NCI-H69 (cell line): ENCODE results near the gene XRCC5.
A peak's percentile ranks its signal among the peaks of the same experiment; 100 is the strongest.
"Not testable (repeated sequence)": the region's sequence is repeated elsewhere in the genome, so short reads cannot be mapped to it uniquely, and the experiment has no call there.

ENCODE experiments used
- DNase-seq: peaks from one replicate; lab custom pipeline; 2025; lab: John Stamatoyannopoulos, UW

The XRCC5 gene

GRCh38 chr2:216108967-216109921, at the start of gene XRCC5:
Gene XRCC5 (plus strand): TSS chr2:216109348. CDS start chr2:216109437, 89 bp downstream.
- DNase-seq: peak; percentile 95

GRCh38 chr2:216064014-216064630, 45.0 kb upstream of the XRCC5 start:
- DNase-seq: no peak

DNA sequence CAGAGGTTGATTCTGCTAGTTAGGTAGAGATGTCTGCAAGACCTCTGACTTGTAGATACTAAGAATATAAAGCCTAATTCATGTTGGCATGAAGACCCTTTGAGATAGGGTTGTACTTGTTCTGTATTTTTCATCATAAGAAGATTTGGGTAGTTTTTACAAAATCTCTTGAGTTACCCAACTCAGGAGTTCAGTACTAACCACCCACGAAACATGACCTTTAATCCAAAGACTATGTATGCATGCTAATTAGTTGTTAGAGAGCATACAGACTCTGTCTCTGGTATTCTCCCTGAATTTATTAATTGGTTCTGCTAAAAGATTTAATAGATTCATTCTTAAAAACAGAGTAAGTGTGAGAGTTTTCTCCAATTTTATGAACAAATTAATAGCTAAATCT, 44.5 kb upstream of the XRCC5 start:
- DNase-seq: no peak

DNA sequence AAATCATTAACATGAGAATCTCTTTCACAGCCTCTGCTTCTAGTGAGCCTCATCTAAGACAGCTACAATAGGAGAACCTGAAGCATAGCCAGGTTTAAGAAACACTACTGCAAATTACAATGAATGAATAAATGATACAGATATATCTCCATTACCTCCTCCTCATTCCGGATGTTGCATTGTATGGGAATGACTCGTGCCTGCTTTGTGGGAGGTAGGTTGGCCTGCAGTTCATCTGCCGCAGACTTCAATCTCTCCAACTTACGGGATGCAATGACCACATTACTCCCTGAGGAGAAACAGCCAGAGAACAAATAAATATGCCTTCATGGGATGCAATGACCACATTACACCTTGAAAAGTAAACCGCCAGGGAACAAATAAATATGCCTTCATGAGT, 42.9 kb upstream of the XRCC5 start:
- DNase-seq: no peak

DNA sequence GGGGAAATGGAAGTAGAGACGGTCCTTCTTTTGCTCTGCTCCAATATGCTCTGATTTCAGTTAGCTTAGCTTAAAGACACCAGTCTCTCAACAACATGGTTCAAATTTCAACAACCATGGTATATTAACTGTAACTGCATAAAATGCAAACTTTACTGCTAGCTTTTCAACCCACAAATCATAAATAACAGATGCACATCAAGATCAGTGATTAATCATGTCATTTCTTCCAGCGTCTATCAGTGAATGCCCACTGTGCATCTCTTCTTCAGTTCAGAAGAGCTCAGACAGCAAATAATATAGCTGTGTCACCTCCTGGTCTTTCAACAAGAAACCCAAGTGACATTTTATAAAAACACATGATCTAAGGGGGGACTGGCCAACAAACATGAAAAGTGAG, 40.1 kb upstream of the XRCC5 start:
- no peak for DNase-seq

GRCh38 chr2:216070195-216070594, 39.0 kb upstream of the XRCC5 start:
- no peak for DNase-seq

DNA sequence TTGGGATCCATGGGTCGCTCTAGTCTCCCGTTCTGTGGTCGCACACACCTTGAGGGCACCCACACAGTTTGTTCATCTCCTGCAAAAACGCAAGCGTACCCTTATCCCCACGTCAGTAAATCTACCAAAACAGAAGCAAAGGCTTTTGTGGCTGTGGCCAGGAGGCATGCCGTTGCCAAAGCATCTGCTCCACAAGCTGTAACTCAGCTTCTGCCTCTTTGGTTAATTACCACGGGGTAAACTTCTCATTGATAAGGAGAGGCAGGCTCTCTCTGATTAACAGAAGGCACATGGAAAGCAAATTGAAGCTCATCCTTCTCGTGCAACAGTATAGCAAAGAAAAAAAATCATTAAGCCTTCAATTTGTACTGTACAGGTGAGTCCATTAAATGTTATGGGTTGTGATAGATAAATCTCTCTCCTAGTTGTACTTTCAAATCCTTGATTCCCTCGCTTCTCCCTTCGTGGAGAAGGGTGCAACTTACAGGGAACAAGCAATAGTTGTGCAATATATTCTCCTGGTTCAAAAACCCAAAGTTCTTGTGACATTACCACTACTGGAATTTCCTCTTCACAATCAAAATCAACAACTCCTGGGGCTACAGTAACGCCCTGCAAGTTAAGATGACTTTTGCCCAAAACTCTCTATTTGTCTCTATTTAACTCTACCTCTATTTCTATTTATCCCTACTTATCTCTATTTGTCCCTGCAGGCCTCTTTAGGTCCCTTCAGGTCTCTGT, 37.9 kb upstream of the XRCC5 start:
- no peak for DNase-seq

DNA sequence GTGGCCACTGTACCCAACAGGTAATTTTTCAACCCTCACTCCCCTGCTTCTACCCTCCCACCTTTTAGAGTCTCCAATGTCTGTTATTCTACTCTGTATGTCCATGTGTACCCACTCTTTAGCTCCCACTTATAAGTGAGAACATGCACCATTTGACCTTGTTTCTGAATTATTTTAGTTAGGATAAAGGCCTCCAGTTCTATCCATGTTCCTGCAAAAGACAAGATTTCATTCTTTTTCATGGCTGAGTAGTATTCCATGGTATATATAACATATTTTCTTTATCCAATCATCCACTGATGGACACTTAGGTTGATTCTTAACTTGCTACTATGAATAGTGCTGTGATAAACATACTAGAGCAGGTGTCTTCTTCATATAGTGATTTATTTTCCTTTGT, 36.7 kb upstream of the XRCC5 start:
- no peak for DNase-seq

DNA sequence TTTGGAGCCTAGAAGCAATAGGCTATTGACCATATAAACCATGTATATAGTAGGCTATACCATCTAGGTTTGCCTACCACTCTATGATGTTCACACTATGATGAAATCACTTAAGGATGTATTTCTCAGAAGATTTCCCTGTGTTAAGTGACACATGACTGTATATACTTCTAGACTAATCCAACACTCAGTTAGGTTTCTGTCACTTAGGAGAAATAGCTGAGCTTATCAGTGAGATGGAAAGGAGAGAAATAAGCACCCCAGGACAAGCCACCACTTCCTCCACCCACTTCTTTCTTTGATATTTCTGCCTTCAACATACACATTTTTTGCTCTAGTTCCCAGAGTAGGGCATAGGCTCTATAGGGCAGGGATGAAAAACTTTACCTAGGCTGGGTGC, 35.4 kb upstream of the XRCC5 start:
- DNase-seq: no peak

DNA sequence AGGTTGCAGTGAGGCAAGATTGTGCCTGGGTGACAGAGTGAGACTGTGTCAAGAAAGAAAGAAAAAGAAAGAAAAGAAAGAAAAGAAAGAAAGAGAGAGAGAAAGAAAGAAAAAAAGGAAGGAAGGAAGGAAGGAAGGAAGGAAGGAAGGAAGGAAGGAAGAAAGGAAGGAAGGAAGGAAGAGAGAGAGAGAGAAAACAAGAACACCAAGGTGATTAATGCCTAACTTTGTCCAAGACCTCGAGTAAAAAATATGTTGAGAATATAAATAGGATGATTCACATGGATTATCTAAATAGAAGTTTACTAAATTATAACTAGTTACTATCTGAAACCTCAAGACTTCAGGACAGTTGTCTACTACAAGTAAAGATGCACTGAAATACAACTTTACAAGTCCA, 34.8 kb upstream of the XRCC5 start:
- DNase-seq: no peak

DNA sequence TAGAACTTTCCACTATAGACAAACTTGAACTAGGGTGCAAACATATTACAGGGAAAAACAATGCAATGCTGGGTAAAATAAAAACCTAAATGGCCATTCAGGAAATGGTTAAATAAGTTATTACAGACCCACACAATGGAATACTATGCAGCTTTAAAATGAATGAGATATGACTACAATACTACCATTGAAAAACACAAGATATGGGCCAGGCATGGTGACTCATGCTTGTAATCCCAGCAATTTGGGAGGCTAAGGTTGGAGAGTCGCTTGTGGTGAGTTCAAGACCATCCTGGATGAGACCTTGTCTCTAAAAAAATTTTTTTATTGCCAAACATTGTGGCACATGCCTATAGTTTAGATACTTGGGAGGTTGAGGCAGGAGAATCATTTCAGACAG, 34.4 kb upstream of the XRCC5 start:
- no peak for DNase-seq

GRCh38 chr2:216075510-216076485, 33.4 kb upstream of the XRCC5 start:
- no peak for DNase-seq

DNA sequence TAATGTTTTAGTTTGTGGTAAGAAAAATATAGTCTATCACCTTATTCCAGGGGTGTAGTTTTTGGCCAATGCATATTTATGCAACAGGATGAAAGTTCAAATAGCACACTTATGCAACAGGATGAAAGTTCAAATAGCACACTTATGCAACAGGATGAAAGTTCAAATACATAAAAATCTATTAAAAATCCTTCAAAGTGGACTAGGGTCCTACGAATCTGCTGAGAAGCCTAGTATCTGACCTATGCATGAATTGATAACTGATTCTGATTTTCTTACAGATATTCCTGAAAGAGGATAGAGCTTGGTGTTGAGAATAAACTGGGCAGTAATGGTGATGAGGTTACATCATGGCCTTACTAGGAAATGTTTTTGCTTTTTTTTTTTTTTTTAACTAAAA, 30.4 kb upstream of the XRCC5 start:
- DNase-seq: no peak

DNA sequence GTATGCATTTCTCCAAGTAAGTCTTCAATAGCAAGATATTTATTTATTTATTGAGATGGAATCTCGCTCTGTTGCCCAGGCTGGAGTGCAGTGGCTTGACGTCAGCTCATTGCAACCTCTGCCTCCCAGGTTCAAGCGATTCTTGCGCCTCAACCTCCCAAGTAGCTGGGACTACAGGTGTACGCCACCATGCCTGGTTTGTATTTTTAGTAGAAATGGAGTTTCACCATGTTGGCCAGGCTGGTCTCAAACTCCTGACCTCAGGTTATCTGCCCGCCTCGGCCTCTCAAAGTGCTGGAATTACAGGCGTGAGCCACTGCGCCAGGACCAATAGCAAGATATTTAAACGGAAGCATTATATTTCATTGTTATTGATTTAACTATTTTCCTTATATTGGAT, 29.1 kb upstream of the XRCC5 start:
- not testable (repeated sequence) for DNase-seq

DNA sequence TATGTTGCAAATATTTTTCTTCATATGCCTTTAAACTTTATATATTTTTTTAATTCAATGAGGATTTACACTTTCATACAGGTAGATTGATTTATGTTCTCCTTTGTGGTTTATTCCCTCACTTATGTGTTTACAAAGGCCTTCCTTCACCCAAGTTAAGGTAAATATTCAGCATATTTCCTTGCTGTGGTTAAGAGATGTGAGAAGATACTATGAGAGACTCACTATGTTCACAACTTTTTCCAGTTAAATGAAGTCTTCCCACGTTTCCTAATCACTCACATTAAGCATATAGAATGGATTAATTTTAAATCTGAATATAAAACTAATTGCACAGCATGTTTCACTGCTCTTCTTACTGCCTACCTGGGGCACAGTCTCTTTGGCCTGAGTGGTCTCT, 28.1 kb upstream of the XRCC5 start:
- DNase-seq: no peak

DNA sequence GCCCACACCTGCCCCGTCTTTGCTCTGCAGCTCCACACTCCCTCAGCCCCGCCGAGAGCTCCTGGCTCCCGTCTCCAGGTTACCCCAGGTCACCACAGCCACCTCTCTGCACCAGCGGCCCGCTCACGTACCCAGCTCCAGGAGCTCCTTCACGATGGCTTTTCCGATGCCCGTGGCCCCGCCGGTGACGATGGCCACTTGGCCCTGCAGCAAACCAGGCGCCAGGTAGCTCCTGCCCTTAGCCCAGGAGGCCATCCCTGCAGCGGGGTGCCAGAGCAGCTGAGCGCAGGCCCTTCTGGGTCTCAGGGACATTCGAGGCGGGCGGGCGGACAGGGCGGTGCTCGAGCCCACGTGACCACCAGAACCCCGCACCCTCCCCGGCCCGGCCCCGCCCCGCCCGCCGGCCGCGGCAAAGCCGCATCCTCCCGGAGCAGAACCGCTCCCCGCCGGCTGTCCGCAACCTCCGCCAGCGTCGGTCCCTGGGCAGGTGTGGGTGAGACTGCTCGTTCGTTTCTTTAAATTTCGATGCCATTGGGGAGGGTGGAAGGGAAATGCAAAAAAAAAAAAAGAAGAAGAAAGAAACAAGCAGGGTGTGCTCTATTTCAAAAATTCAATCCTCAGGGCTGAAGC, 27.5 kb upstream of the XRCC5 start, which contains the start of the genes PECR and TMEM169:
Gene PECR, minus strand, starts transcription at position 323 of the 630 bp plus-strand sequence. Its CDS starts 68 bp downstream, at position 255.
Gene TMEM169, plus strand, starts transcription at position 433 of the 630 bp plus-strand sequence. CDS start 14,045 bp downstream, outside the sequence.
- peak; percentile 89 for DNase-seq

GRCh38 chr2:216082117-216082711, 26.9 kb upstream of the XRCC5 start:
- peak; percentile 52 for DNase-seq

DNA sequence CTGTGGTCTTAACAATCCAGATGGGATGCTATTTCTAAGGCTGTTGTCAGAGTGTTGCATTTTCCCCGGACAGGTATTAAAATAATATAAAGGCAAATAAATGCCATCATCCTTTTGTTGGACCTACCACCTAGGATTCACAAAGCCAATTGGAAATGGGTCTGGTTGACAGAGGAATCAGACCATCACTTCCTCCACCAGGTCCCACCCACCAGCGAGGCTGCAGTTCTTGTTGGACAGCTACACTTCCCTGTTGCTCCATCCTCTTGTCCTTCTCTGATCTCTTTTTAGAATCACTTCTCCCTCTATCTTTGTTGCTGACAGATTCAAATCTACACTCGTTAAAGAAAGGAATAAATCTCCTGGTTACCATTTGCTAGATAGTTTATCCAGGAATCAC, 26.3 kb upstream of the XRCC5 start:
- peak; percentile 66 for DNase-seq

- peak; percentile 77 for DNase-seq
Observed at GRCh38 chr2:216083464-216084281, 25.5 kb upstream of the XRCC5 start.
